Stimulated activated CD4-positive, alpha-beta T cell treated with anti-CD3 and anti-CD28 coated beads, TNF-alpha, amount 100 ng/mL, for 1 hour (primary cell): ENCODE data around the gene PLCL1.

ENCODE experiments used
- DNase-seq, 3 donors: peaks; one replicate each; pipeline ENCODE4 v3.0.0-alpha.2; 2020; ENCODE audit warnings: low read depth in 3 of 3, low spot score in 1 of 3

PLCL1 gene

GRCh38 chr2:197804049-197804757, at the start of gene PLCL1:
Gene PLCL1 (plus strand): TSS chr2:197804593.
- peak; percentile 72 to 83 (median 77) for DNase-seq

DNA sequence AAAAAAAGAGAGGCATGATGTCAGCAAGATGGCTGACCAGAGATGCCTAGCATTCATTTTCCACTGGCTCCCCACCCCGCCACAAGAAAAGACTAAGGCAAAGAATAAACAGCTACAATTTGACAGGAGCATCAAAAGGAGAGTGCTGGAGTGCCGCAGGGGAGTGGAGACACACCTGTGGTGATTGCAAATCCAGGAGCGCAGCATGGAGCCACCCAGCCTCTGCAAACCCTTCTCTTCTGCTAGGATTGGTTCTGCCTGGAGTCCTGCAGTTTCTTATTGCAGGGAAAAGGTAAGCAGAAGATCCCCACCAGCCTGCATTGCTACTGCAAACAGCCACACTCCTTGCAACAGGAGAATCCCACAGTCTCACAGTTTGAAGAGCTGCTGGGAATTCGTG, 45.4 kb upstream of the PLCL1 start:
- no peak for DNase-seq

GRCh38 chr2:197759625-197760292, 44.6 kb upstream of the PLCL1 start:
- no peak for DNase-seq

GRCh38 chr2:197760293-197760657, 44.1 kb upstream of the PLCL1 start:
- DNase-seq: no peak

GRCh38 chr2:197777823-197778407, 26.5 kb upstream of the PLCL1 start:
- no peak for DNase-seq

GRCh38 chr2:197779261-197779660, 25.1 kb upstream of the PLCL1 start:
- DNase-seq: no peak

GRCh38 chr2:197782126-197782525, 22.3 kb upstream of the PLCL1 start:
- DNase-seq: no peak

GRCh38 chr2:197784956-197785941, 19.1 kb upstream of the PLCL1 start, which contains the start of gene BOLL:
Gene BOLL (minus strand): TSS chr2:197785319. CDS start chr2:197781850, 3,469 bp downstream.
- DNase-seq: no peak

GRCh38 chr2:197786010-197786877, 18.1 kb upstream of the PLCL1 start:
- DNase-seq: peak in 1 of 3 donors; percentile 50

DNA sequence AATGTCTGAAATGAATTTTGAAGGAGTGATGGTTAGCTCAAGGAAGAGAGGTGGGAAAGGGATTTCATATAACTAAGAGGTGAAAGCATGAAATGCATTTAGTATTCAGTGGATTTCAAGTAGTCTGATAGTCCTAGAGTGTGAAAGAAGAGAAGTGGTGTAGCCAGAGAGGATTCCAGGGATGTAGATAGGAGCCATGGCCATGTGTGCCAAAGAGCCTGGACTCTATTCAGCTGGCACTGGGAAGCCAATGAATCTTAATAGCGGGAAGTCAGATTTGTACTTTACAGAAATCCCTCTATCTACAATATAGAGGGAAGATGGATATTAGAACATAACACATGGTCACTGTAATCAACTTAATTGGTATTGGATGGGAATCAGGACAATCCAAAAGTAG, 10.9 kb upstream of the PLCL1 start:
- no peak for DNase-seq

DNA sequence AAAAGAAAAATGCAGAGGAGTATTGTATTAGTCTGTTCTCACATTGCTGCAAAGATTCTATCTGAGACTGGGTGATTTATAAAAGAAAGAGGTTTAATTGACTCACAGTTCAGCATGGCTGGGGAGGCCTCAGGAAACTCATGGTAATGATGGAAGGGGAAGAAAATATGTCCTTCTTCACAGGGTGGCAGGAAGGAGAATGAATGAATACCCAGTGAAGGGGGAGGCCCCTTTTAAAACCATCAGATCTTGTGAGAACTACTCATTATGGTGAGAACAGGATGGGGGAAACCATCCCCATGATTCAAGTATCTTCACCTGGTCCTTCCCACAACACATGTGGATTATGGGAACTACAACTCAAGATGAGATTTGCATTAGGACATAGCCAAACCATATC, 9.1 kb upstream of the PLCL1 start:
- no peak for DNase-seq

GRCh38 chr2:197798187-197798586, 6.2 kb upstream of the PLCL1 start:
- no peak for DNase-seq

GRCh38 chr2:197799068-197799467, 5.3 kb upstream of the PLCL1 start:
- DNase-seq: no peak

DNA sequence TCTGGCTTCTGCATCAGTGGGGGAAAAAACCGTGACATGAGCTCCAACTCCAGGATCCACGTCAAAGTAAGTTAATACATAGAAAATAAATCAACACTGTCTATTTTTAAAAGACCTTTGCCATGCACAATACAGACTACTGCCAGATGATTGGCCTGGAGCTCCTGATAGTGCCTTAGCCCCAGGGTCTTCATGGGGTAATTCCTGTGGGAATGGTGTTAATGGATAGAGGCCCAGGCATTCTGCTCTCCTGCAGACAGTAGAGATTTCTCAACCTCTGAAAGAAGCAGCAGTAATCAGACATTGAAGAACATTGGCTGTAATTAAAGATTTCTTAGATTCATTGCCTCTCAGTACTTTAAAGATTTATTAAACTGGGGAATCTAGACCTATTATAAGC, 4.3 kb upstream of the PLCL1 start:
- no peak for DNase-seq

- no peak for DNase-seq
Observed at GRCh38 chr2:197801033-197801432, 3.4 kb upstream of the PLCL1 start.

DNA sequence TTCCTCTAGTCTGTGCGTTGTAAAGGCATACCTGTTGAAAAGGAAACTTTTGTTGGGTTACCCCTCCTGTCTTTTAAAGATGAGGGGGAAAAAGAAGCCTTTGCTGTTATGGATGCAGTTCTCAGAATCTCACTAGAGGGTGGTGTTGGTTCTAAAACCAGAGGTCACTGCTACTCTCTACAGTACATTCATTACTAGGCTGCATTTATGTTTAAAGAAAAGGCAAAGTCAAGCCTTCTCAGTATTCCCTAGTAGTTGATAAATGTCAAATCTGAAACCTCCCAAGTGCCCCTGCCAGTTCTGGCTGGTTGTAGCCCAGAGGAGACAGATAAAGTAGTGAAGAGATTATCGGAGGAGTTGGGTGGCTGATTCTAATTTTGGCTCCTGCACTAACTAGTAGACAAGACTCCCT, 1.4 kb upstream of the PLCL1 start:
- no peak for DNase-seq

GRCh38 chr2:197804758-197805714, 643 bp downstream of the PLCL1 start:
- DNase-seq: peak in 1 of 3 donors; percentile 31

- DNase-seq: no peak
Observed at GRCh38 chr2:197805715-197806633, 1.6 kb downstream of the PLCL1 start.
